Stimulated activated CD4-positive, alpha-beta T cell treated with anti-CD3 and anti-CD28 coated beads, Interleukin-4, amount 100 ng/mL, for 1 hour (primary cell): Measurements from ENCODE around the gene PNMT.

Experiments
- DNase-seq: peaks from one replicate; pipeline ENCODE4 v3.0.0-alpha.2; 2020

PNMT gene

GRCh38 chr17:39655105-39655504, 13.1 kb upstream of the PNMT start:
- no peak for DNase-seq

- no peak for DNase-seq
Observed at GRCh38 chr17:39658346-39658745, 9.9 kb upstream of the PNMT start.

GRCh38 chr17:39658760-39659159, 9.5 kb upstream of the PNMT start:
- no peak for DNase-seq

GRCh38 chr17:39659279-39660010, 8.8 kb upstream of the PNMT start:
- no peak for DNase-seq

GRCh38 chr17:39660011-39660360, 8.3 kb upstream of the PNMT start:
- no peak for DNase-seq

GRCh38 chr17:39660397-39661385, 7.6 kb upstream of the PNMT start:
- no peak for DNase-seq

DNA sequence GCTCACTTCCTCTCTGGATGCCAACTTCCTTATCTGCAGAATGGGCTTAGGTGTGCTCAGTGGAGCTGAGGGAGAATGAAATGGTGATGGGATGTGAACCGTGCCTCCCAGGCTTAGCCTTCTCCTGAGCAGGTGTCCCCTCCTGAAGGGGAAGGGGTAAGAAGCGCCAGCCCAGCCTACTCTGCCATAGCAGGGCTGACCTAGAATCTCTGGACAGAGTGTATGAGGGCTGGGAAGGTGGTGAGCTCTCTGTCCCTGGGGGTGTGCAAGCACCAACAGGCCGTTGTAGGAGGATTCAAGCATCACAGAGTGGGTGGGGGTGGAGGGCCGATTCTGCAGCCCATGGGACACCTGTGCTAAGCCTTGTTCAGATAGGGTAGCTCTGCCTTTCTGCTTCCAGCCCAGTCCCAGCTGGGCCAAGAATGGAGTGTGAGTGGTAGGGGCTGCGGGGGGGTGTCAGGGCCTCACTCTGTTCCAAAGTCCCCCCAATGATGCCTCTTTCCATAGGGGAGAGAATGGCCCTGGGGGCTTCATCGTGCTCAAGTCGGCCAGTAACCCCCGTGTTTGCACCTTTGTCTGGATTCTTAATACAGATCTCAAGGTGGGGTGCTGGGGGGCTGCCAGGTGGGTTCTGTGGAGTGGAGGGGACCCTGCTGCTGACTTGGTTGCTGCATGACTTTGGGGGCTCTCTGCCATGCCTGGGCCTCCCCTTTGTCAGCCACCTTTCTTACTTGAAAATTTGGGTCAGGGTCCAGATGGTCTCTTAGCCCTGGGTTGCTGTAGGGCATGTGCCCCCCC, 6.3 kb upstream of the PNMT start:
- DNase-seq, result no peak

DNA sequence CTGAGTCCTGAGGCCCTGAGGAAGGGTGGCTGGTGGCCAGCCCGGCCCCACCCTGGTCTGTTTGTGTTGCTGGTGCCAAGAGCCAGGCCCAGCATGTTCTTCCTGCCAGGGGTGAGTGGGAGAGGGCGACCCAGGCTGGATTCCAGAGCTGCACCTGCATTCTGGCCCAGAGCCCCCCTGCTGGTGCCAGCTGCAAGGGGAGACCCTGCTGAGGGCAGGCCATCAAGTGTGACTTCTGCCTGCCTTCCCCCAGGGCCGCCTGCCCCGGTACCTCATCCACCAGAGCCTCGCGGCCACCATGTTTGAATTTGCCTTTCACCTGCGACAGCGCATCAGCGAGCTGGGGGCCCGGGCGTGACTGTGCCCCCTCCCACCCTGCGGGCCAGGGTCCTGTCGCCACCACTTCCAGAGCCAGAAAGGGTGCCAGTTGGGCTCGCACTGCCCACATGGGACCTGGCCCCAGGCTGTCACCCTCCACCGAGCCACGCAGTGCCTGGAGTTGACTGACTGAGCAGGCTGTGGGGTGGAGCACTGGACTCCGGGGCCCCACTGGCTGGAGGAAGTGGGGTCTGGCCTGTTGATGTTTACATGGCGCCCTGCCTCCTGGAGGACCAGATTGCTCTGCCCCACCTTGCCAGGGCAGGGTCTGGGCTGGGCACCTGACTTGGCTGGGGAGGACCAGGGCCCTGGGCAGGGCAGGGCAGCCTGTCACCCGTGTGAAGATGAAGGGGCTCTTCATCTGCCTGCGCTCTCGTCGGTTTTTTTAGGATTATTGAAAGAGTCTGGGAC, 5.5 kb upstream of the PNMT start:
- DNase-seq, result no peak

DNA sequence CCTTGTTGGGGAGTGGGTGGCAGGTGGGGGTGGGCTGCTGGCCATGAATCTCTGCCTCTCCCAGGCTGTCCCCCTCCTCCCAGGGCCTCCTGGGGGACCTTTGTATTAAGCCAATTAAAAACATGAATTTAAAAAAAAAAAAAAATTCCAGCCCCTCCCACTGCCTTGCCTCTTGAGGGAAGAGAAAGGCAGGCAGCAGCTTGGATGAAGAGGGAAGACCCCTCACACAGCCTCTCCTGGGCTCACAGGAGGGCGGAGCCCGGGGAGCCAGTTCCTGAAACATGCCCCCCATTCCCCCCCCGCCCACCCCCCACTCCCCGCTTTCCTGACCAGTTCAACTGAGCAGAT, 4.9 kb upstream of the PNMT start:
- DNase-seq, result no peak

GRCh38 chr17:39663688-39664580, 4.3 kb upstream of the PNMT start:
- DNase-seq, result no peak

DNA sequence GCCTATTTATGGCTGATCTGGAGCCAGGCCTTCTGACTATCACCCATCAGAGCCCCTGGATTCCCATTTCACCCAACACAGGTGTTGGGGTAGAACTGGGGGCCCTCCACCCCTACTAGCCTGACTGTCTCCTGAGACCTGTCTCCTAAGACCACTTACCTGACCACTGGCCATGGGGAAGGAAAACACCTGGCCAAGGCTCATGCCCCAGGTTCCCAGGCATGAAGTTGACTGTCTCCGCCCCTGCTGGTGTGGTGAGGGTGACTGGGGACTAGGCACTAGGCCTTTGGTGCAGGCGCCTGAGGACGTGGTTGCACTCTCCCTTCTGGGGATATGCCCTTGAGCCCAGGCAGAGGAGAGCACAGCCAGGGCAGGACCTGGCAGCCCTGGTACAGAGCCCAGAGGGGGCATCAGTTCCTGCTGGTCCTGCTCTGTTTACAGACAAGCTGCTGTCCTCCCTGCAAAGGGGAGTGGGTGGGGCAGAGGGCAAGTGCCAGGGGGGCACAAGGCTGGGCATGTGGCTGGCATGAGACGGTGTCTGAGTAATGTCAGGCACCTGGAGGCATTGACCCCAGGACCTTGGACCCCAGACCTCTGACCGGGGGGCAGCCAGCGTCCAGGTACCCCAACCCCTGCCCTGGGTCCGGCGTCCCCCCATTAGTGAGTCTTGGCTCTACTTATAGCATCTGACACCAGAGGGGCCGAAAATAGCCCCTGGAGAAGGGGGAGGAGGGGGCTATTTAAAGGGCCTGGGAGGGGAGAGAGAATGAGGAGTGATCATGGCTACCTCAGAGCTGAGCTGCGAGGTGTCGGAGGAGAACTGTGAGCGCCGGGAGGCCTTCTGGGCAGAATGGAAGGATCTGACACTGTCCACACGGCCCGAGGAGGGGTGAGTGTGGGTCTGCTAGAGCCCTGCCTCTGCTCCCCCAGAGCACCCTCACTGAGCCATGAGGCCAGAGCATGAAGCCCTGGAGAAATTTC, 3.4 kb upstream of the PNMT start, which contains the start of gene TCAP:
TSS of gene TCAP (plus strand) at position 769 of the 981 bp plus-strand sequence. CDS start at position 780, 11 bp downstream.
- DNase-seq, result no peak

- no peak for DNase-seq
Observed at GRCh38 chr17:39665642-39666224, 2.5 kb upstream of the PNMT start.

DNA sequence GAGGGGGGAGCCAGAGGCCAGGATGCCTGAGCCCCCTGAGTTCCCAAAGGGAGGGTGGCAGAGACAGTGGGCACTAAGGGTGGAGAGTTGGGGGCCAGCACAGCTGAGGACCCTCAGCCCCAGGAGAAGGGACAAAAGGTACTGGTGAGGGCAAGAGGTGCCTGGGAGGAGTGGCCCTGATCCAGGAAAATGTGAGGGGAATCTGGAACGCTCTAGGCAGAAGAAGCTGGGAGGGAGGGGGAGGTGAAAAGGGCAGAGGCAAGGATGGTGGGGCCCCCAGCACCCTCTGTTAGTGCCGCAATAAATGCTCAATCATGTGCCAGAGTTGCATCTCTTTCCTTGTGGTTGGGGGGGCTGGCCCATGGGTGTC, 2.0 kb upstream of the PNMT start:
- no peak for DNase-seq

DNA sequence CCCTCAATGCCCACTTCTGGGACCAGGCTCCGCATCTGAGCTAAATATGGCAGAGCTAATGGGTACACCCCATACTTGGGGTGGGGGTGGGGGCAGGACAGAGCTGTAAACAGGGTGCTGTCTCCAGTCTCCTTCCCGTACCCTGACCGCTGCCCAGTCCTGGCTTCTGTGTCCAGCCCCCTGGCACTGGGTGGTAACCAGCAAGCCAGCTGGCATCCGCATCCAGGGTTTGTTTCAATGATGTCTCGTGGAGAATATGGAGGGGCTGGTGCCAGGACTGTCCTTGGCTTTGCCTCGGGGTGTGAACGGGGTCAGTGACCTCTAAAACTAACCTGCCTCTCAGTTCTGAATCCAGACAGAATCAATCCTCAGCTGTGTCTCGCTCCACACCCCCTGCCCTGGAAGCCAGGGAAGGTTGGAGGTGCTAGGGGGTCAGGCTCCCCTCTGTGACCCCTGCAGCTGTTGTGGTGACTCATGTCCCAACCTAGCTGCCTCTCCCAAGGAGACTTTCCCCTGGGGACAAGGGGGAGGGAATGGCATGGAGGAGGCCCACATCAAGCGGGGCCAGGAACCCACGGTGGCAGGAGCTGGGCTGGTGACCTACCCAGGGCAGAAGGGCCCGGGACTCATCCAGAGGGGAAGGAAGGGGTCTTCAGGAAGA, 1.5 kb upstream of the PNMT start:
- DNase-seq, result no peak

DNA sequence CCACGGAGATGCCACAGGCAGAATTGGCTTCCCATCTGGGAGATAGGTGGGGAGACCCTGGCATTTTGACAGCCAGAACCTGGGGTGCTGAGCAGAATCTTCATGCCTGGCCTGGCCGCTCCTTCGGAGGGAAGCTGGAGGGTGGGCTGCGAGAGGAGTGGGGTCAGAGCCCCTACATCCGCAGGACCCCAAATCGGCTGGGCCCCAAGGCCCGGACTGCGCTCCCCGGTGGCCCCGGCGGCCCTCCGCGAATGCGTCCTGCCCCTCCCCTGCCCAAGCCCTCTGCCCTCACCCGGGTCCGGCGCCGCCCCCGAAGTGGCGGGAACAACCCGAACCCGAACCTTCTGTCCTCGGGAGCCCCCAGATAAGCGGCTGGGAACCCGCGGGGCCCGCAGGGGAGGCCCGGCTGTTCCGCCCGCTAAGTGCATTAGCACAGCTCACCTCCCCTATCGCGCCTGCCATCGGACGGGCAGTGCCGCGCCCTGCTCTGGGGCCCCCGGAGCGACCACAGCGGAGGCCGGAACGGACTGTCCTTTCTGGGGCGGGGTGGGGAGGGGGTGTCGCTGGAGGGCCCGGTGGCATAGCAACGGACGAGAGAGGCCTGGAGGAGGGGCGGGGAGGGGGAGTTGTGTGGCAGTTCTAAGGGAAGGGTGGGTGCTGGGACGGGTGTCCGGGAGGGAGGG, 850 bp upstream of the PNMT start:
- peak; percentile 30 for DNase-seq

- DNase-seq, result no peak
Observed at GRCh38 chr17:39669897-39670735, 1.9 kb downstream of the PNMT start.

- no peak for DNase-seq
Observed at GRCh38 chr17:39670746-39671145, 2.5 kb downstream of the PNMT start.
